NCI-H2227 (cell line): Measurements from ENCODE around the gene MIER2.
"Not testable (repeated sequence)": the region's sequence is repeated elsewhere in the genome, so short reads cannot be mapped to it uniquely, and the experiment has no call there.

ENCODE experiments used
- DNase-seq: peaks from one replicate; lab custom pipeline; 2025; ENCODE audit not compliant: unreplicated experiment; lab: John Stamatoyannopoulos, UW

The MIER2 gene

DNA sequence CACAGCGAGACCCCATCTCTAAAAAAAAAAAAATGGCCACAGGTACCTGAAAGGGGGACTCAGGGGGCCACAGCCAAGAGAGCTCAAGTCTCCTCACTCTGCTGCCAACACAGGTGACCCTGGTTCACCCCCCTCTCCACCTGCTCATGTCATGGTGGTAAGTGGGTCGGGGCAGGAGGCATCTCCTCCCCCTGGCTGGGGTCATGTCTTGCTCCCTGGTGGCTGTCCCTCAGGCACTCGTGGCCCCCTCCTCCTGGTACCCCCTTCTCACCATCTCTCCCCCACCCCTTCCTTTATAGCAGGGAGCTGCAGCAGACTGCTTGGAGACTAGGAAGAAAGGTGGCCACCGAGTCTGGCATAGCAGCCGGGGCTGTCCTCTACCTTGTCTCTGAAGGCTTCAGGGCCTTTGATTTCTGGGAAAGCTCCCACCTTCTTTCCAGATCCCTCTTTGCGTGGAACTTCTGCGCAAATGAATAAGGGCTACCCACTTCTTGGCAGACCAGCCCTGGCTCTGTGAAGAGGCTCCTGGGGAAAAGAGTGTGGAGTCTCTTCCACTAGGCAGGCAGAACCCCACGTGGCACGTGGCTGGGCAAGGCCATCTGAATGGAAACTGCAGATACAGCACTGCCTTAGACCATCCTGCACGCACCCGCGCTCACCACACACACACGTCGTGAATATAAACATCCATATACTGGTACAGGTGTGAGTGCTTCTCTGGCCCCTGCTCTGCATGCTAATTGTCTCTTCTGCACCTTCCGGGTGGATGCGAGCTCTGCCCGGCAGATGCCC, 20.1 kb upstream of the MIER2 start:
- DNase-seq: no peak

DNA sequence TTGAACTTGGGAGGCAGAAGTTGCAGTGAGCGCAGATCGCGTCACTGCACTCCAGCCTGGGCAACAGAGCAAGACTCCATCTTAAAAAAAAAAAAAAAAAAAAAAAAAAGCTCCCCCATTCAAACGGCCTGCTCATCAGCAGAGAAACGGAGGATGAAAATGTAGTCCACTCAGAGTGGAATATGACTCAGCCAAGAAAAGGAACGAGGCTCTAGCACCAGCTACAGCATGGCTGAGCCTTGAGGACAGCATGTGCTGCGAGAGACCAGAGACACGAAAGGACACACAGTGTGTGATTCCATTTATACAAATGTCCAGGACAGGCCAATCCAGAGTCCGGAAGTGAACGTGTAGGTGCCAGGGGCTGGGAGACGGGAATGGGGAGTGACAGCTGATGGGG, 18.1 kb upstream of the MIER2 start:
- no peak for DNase-seq

- DNase-seq: no peak
These were observed 17.6 kb upstream of the MIER2 start for GRCh38 chr19:362154-362553.

- no peak for DNase-seq
These were observed 15.0 kb upstream of the MIER2 start for GRCh38 chr19:359653-359925.

DNA sequence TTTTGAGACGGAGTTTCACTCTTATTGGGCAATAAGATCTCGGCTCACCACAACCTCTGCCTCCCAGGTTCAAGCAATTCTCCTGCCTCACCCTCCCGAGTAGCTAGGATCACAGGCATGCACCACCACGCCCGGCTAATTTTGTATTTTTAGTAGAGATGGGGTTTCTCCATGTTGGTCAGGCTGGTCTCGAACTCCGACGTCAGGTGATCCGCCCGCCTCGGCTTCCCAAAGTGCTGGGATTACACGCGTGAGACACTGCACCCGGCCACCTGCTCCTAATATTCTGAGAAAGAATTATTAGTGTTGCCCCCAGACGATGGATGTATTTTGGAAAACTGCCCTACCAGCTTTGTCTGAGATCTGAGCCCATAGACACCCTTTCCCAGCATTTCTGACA, 10.9 kb upstream of the MIER2 start:
- not testable (repeated sequence) for DNase-seq

GRCh38 chr19:355134-355533, 10.5 kb upstream of the MIER2 start:
- DNase-seq: no peak

DNA sequence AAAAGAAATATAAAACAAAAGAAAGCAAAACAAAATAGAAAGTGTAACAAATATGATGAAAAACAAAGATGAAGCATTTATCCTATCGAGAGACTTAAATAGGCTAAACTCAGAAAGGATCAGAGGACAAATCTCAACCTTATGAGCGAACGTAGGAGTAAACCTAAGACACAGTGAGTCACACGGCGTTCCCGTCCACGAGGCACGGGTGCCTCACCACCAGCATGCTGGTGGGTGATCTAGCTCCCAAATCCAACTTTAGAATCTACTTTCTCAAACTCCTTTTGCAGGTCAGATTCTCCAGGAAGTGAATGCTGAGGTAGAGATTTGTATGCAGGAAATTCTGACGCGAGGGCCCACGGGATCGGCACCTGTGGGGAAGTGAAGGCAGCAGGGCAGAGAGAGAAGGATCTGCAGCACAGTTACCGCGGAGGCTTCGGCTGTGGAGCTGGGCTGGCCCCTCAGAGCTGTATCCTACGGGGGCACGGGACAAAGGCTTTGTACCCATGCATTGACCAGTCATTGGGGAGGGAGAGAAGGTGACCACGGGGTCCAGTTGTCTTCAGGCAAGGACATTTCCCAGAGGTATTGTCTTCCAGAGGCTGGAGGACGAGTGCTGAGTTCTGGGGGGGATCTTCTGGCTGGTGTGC, 7.5 kb upstream of the MIER2 start:
- DNase-seq: no peak

GRCh38 chr19:347946-348861, 3.6 kb upstream of the MIER2 start:
- DNase-seq: no peak

DNA sequence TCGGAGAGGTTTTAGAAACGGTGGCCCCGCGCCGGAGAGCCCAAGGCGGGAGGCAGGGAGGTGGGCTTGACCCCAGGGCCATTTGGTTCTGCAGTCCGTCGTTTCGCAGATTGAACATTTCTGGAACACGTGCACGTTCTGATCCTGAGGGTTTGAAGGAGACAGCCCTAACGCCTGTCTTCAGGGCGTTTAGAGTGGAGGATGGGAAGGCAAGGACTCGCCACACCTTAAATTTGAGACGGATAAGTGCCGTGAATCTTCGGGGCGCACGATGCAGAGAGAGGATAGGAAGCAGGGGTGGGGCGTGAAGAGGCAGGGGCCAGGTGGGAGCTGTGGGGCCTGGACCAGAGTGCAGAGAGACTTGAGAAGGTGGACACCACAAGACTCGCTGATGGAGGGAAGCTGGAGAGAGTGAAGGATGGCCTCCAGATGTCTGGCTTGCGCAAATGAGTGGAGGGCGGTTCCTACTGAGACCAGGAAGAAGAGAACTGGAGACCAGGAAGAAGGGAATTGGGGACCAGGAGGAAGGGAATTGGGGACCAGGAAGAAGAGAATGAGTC, 804 bp upstream of the MIER2 start:
- DNase-seq: no peak

- DNase-seq: peak; percentile 67
These were observed 513 bp downstream of the MIER2 start for GRCh38 chr19:343941-344624.

- DNase-seq: no peak
These were observed 1.1 kb downstream of the MIER2 start for GRCh38 chr19:343451-343931.

DNA sequence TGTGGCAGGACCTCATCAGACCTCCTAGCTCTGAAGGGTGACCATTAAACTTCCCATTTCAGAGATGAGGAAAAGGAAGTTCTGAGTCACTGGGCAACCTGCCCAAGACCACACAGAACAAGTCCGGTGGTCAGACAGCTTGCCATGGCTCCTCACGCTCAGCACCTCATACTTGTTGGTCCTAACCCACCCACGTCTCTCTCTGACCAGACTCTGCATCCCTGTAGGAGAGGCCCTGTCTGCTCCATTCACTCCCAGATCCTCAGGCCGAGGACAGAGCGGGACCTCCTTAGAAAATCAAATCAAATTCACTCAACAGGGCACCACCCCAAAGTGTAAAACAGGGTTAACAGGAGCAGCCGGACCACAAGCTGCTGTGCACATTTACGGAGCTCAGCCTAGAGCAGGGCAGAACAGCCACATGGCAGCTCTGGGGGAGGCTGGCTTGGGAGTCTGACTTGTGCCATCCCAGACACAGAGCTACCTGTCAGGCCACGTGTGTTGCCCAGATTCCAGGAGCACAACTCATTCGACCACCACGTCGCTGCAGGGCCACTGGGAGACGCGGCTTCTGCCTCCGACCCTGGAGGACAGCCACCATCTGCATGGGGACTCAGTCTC, 1.7 kb downstream of the MIER2 start:
- DNase-seq: no peak

- no peak for DNase-seq
These were observed 2.5 kb downstream of the MIER2 start for GRCh38 chr19:342128-342455.

DNA sequence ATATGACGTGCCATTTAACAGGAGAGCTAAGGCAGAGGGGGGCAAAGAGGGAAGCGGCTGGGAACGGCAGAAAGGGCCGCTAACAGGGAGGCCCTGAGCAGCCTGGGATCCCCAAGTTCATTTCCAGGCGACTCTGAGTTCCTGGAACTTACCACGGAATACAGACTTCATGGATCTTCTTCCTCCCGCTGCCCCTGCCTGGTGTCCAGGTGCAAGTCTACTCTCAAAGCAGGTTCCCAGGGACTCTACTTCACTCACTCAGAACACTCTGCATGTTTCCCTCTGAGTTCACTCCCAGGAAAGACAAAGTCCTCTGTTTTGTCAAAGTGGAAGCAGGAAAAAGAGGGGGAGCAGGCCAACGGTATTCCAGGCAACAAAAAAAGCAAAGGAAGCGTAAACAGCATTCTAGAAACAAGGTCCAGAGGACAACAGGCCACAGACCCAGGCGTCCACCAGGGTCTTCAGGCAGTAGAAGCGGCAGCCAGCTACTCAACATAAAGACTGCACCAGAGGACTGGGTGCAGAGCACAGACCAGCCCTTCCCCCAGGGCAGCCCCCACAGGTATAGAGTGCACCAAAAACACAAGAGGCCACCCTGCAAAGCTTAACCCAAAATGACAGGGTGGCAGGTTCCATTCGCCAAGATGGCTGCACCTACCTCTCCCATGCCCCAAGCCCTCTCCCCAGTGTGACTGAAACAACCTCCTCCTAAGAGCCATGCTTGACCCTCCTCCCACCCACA, 3.0 kb downstream of the MIER2 start:
- DNase-seq: no peak

GRCh38 chr19:340620-341385, 3.8 kb downstream of the MIER2 start:
- no peak for DNase-seq

GRCh38 chr19:339262-339887, 5.2 kb downstream of the MIER2 start:
- no peak for DNase-seq

GRCh38 chr19:338421-338820, 6.2 kb downstream of the MIER2 start:
- no peak for DNase-seq

DNA sequence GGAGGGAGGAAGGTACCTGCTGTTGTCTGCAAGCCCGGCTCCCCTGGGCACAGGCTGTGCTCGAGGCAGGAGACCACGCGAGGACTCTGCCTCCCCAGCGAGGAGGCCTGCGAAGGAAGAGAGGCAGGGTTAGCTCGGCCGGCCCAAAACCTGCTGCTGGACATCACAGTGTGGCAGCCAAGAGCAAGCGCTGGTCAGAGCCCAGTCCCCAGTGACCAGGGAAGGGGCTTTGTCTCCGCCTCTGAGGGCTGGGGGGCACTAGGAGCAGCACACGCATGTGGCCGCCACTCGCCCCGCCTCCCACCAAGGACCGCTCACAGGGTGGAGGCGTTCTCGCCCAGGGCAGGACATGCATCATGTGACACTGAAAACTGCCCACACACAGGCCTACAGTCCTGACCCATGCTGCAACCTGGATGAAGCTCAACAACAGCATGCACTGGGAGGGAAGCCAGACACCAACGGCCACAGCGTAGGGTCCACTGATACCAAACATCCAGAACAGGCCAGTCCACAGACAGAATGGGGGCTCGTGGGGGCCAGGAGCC, 8.5 kb downstream of the MIER2 start:
- DNase-seq: no peak
